GM04503 (cell line): ENCODE measurements around the gene TMCC1.
"Not testable (repeated sequence)": the region's sequence is repeated elsewhere in the genome, so short reads cannot be mapped to it uniquely, and the experiment has no call there.

Experiments used
- DNase-seq: peaks from one replicate; pipeline ENCODE4 v3.0.0-alpha.2; 2012; ENCODE audit warnings: low read depth

Gene TMCC1

GRCh38 chr3:129770604-129771003, 122.9 kb downstream of the TMCC1 start:
- DNase-seq, result no peak

DNA sequence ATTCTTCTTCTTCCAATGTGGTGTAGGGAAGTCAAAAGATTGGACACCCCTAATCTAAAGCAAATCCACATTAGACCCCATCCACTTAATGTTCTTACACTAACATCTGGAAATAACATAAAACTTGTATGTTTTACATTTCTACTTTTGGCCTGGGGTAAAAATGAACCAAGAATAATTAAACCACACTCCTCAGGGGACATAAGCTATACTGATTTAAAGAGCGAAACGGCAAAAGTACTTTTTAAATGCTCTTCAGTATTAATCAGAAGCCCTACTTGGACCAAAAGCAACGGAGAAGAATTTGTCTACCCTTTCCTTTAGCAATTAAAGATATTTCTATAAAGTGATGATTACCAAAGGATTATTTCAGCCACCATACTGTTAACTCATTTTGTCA, 123.9 kb downstream of the TMCC1 start:
- DNase-seq, result no peak

DNA sequence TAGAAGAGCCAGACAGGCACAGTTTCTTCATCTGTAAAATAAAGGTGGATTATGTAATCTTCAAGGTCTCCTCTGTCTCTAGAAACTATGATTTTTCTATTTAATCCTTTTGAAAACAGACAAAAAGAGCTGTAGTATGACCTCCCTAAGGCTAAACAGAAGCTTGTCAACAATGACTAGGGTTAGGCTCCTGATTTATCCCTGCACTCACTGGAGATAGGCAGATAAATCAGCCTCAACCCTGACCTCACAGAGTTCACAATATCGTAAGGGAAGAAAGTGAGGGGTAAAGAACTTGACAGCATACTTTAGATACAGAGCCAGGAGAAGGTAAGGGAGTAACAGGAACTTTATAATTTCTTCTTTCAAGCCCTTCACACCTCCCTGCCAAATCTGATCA, 124.8 kb downstream of the TMCC1 start:
- DNase-seq, result no peak

GRCh38 chr3:129766135-129766534, 127.4 kb downstream of the TMCC1 start:
- no peak for DNase-seq

DNA sequence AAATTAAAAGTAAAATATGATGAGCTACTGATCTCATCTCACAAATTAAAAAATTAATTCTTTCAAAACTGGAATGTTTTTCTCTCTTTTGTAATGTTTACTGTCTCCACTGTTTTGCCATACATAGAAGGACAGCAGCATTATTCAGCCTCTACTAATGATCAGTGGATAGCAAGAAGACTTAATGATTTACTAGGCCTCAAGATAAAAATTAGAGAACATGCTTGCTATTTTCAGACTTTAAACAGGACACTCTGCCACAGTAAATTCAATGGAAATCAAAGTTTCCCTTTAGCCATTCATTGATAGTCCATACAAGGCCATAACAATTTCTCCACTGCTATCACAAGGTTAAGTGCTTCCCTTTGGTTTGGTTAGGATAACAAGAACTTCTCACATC, 129.4 kb downstream of the TMCC1 start:
- no peak for DNase-seq

DNA sequence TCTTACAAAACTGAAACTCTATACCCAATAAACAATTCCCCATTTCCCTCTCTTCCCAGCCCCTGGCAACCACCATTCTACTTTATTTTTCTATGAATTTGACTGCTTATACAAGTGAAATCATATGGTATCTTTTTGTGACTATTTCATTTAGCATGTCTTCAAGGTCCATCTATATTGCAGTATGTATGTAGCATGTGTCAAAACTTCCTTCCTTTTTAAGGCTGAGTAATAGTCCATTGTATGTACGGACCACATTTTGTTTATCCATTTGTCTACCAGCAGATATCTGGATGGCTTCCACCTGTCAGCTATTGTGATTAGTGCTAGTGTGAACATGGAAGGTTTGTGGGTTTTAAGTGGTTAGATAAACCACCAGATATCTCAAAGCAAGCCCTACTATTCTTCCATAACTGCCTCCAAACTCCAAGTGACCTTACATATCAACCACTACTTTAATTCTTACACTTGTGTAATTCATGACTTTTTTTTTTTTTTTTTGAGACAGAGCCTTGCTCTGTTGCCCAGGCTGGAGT, 134.7 kb downstream of the TMCC1 start:
- DNase-seq, result no peak

DNA sequence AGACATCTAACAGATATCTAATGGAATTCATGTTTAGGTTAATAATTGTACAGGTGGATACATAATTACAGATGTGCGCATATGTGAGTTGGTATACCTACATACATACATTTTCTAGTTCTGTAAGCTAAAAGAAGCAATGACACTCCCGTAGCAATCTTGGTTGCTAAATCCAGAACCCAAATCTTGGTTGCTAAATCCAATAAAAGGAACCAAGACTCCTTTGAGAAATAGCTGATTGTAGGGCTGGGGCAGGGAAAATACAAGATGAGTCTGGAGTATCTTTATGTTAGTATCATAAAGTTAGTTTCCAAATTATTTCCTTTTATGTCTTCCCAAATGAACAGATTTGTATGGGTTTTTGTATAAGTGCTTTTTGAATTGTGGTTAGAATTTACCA, 135.2 kb downstream of the TMCC1 start:
- DNase-seq, result no peak

DNA sequence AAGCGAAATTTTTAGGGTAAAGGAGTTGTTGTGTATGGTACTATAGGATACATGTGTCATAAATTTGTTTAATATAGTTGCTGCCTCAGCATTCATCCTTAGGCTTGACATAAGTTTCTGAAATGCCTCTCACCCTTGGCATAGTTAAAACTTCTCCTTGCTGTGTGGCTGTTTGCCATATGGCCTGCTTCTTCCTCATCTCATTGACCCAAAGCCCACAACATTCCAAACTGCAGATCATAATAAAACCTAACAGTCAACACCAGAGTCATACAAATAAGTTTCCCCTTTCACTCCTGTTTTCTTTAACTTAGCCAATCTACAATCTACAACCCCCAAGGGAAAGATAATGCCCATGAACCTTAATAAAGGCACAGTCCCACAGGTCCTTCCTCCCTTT, 136.6 kb downstream of the TMCC1 start:
- DNase-seq, result peak; percentile 75

GRCh38 chr3:129751105-129751504, 142.4 kb downstream of the TMCC1 start:
- DNase-seq, result not testable (repeated sequence)

DNA sequence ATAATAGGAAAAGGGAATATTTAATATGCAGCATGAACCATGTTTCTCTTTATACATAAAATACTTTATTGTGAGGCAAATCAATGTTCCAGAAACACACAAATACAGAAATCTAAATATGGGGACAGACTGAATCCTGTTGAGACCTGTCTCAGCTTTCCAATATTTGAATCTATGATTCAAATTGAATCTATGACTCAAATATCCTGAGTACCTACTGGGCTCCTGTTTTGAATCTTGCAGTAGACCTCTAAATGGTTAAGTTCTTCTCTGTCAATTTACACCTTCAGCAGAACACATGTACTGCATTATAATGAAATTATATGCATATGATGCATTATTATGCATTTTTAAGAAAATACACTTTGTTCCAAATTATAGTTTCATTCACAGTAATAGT, 143.8 kb downstream of the TMCC1 start:
- no peak for DNase-seq

DNA sequence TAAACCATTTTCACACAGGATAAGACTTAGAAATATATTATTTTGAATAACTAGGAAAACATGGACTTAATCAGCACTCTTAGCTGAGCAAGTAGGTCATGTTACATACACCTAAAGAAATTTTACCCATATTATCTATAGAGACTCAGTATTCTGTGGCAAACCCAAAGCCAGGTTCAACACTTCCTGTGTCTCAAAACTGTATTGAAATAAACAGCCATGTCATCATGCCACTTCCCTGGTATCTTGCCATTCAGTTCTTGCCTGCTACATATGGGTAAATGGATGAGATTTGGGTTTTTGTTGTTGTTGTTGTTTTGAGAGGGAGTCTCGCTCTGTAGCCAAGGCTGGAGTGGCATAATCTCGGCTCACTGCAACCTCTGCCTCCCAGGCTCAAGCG, 145.5 kb downstream of the TMCC1 start:
- DNase-seq, result no peak

GRCh38 chr3:129747136-129747535, 146.4 kb downstream of the TMCC1 start:
- DNase-seq, result no peak

DNA sequence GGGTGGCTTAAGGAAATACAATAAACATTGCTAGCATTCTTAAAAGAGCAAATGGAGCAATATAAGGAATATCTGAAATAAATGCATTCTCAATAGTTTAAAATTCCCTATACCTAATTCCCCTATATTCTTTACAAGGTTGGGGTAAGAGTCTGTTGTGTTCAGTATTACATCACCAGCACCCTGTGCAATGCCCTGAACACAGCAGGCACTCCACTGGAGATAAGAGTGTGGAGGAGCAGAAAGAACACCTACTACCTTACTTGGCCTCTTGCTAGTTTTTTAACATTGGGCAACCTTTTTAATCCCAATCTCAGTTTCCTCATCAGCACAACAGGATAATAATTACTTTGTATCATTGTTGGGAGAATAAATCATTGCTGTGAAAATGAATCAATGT, 146.9 kb downstream of the TMCC1 start:
- DNase-seq, result no peak

DNA sequence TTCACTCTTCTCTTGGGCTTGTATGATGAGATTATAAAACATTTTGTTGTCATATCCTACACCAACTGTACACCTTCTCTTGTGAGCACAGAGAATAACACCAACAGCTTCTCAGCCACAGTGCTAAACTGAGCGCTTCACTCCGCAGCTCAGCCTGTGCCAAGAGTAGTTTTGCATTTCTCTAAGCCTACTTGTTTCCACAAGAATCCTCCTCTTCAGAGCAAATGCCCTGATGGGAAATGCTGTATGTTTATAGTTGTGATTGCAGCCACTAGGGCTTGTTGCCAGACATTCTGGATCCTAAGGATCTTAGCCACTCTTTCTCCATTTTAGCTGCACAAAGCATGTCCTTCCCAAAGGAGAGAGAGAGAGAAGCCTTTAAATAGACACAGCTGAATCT, 148.3 kb downstream of the TMCC1 start:
- DNase-seq, result no peak

- no peak for DNase-seq
These were observed 151.7 kb downstream of the TMCC1 start for GRCh38 chr3:129741794-129742193.

GRCh38 chr3:129740090-129740489, 153.4 kb downstream of the TMCC1 start:
- DNase-seq, result no peak

DNA sequence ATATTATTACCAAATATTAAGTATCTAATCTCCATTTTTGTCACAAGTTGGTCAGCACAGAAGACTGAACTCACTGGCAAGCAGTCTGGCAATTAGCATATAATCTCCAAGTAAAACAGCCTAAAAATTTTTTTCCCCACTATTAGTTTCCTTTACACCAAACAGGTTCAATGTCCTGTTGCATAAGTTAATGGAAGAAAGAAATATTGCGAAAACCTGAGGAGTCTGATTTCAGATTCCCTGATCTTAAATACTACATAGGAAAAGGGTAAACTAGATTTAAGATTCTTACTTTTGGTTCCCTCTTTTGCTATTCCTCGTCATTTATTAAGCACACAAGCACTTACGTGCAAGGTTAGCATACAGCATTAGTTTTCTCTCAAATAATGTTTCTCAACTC, 153.9 kb downstream of the TMCC1 start:
- DNase-seq, result no peak

GRCh38 chr3:129738172-129738571, 155.3 kb downstream of the TMCC1 start:
- DNase-seq, result no peak

- no peak for DNase-seq
These were observed 157.4 kb downstream of the TMCC1 start for GRCh38 chr3:129736070-129736469.

DNA sequence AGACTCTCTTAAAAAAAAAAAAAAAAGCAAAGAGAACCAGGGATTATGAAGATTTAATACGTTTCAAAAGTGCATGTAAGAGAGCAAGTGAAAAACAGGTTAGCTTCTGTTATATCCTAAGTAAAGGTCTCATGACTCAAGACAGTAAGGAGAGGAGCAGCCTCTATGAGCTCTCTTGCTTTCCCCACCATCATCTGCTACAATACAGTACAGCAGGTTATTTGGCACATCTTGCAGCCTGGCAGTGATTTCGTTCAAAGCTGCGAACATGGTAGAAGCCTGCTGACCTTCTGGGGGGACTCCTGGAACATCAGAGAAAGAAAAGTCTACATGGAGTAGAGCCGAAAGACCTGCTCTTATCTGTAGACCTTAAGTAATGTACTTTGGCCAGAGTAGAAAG, 157.9 kb downstream of the TMCC1 start:
- no peak for DNase-seq

GRCh38 chr3:129734449-129734848, 159.1 kb downstream of the TMCC1 start:
- no peak for DNase-seq

DNA sequence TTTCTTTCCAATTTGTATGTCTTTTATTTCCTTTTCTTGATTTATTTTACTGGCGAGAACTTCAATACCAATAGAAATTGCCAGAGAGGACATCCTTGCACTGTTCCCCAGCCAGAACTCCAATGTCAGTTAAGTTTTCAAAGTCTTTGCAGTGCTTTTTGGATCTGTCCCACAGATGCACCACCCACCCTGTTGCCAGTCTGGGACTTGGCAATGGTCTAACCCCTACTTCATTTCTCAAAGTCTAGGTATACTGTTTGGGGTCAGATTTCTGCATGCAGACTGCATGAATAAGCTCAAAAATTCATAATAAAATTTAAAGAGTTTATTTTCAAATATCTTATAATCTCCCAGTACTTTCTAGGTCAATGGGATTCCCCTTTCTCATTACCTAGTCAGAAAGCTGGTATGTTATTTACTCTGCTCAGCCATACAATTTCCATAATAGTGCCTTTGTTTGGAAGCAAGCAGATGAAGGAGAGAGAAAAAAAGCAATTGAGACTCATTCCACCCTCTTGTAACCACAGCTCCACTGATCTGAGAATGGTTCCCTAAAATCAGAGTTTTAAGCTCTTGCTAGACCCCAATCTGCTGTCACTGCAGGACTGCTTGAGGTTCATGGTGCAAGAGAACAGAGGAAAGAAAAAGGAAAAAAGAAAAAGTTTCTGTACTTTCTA, 161.2 kb downstream of the TMCC1 start:
- no peak for DNase-seq

GRCh38 chr3:129727707-129728106, 165.8 kb downstream of the TMCC1 start:
- DNase-seq, result no peak

DNA sequence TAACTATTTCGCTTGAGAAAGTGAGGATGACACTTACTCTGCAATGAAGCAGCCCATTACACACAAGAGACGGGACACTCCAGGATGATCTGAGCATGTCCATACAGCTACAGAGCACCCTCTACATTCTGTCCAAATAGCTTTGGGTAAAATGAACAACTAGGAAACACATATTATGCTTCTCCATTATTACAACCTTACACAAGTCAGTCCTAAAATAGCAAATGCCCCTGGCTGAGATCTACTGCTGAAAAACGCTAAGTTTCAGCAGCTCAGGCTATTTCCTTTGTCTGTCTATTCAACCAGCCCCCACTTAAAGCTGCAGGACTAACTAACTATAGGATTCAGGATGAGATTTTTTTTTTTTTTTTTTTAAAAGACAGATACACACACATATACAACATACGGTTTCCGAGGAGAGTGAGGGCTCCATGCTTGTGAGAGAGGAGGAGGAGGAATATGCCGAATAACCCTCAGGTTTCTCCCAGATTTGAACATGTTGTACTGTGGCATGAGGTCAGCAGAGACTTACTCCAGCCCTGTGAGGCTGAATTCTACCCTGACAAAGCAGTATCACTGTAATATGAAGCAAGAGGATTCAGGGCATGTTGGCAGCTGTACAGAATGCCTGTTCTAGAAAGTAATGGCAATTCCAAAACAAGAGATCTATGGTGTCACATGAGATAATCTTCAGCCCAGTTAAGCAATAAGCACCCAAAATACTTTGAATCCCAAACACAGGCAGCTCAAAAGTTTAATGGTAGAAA, 169.8 kb downstream of the TMCC1 start:
- peak; percentile 89 for DNase-seq
